Upper lobe of right lung (tissue), 1 donor: ENCODE measurements around the gene RIMBP3C. TPM values are rescaled to one million over a fixed set of nuclear protein-coding genes. Genes with fewer than 3 reads are reported as not detected.
"Not testable (repeated sequence)": the region's sequence is repeated elsewhere in the genome, so short reads cannot be mapped to it uniquely, and the experiment has no call there.

Experiments
- ATAC-seq: fragments of 200-7000 bp; cut with Tn5 transposase; one replicate; pipeline ENCODE4 v1.9.1; 2020; ENCODE audit warnings: mild to moderate bottlenecking, moderate library complexity
- DNase-seq: peaks from one replicate; pipeline ENCODE4 v3.0.0-alpha.2; 2020
- H3K27ac ChIP-seq: fragments of 200-600 bp; one replicate; pipeline ENCODE4 v1.8.0; 2022
- H3K27me3 ChIP-seq: fragments of 200-600 bp; one replicate; pipeline ENCODE4 v1.8.0; 2022; ENCODE audit warnings: mild to moderate bottlenecking
- H3K36me3 ChIP-seq: fragments of 200-600 bp; one replicate; pipeline ENCODE4 v1.8.0; 2022
- H3K4me1 ChIP-seq: fragments of 200-600 bp; one replicate; pipeline ENCODE4 v1.8.0; 2022
- H3K4me3 ChIP-seq: fragments of 200-600 bp; one replicate; pipeline ENCODE4 v1.8.0; 2022; ENCODE audit warnings: mild to moderate bottlenecking
- H3K9me3 ChIP-seq: fragments of 200-600 bp; one replicate; pipeline ENCODE4 v1.8.0; 2022
- intact Hi-C: fragments of 100-400 bp; cut with DNase I; formaldehyde crosslinking; loops from one replicate; pipeline ENCODE4 v1.11.0; 2022
- long read RNA-seq: library from polyadenylated mRNA; unstranded; transcript quantifications from one replicate; pipeline ENCODE4 v2.0.0, GENCODE V29; 2021
- total RNA-seq: library from RNA; stranded (reverse); fragmentation: NEBNext Ultra II Directional; extraction: Animal tissue kit (Norgen Biotek cat#: 25700); gene quantifications from one replicate; pipeline ENCODE4 v1.2.1, GENCODE V29; 2021
- TF ChIP-seq, protein P1 (sequence below): fragments of 200-600 bp; IDR thresholded peaks from one replicate; pipeline ENCODE4 v1.8.0; 2022; ENCODE audit warnings: antibody characterized with exemption
- donor health status: DM: no; HTN: yes; CAD: no; lungs with severe emphysema.

The RIMBP3C gene
- 0.41 TPM for total RNA-seq
- long read RNA-seq: 0 reads

DNA sequence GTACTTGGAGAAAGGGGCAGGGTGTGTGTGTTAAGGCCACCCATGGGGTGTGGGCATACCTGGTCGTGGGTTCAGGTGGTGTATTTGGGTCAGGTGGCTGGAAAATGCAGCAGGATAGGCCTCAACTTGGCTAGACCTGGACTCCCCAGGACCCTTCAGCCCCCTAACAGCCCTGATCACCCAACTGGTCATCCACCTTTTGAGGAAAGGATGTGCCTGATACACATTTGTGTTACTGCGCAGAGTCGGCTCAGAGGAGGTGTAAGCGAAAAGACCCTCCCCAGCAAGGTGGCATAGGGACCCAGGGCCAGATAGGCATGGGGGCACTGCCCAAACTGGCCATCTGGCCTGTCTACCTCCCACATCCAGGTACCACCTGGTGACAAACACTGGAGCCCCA, at the start of gene RIMBP3C:
Gene RIMBP3C (minus strand): TSS at position 101 of the 400 bp plus-strand sequence. CDS start 485 bp downstream, outside the sequence.
- H3K4me3 ChIP-seq, H3K4me1 ChIP-seq, H3K27me3 ChIP-seq, H3K36me3 ChIP-seq, DNase-seq, ATAC-seq, H3K27ac ChIP-seq, intact Hi-C loops, H3K9me3 ChIP-seq: not testable (repeated sequence)

- H3K4me1 ChIP-seq: no peaks in the 10 kb centered on the region
- H3K27ac ChIP-seq: no peak overlapping the region
- H3K9me3 ChIP-seq: no peaks in the 10 kb centered on the region
- peaks cover 30% of the 10 kb centered on the region for H3K36me3 ChIP-seq
- intact Hi-C loops: no loop called here
- no peak overlapping the region for H3K4me3 ChIP-seq
- TF ChIP-seq, protein P1, sequence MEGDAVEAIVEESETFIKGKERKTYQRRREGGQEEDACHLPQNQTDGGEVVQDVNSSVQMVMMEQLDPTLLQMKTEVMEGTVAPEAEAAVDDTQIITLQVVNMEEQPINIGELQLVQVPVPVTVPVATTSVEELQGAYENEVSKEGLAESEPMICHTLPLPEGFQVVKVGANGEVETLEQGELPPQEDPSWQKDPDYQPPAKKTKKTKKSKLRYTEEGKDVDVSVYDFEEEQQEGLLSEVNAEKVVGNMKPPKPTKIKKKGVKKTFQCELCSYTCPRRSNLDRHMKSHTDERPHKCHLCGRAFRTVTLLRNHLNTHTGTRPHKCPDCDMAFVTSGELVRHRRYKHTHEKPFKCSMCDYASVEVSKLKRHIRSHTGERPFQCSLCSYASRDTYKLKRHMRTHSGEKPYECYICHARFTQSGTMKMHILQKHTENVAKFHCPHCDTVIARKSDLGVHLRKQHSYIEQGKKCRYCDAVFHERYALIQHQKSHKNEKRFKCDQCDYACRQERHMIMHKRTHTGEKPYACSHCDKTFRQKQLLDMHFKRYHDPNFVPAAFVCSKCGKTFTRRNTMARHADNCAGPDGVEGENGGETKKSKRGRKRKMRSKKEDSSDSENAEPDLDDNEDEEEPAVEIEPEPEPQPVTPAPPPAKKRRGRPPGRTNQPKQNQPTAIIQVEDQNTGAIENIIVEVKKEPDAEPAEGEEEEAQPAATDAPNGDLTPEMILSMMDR: no peak
- no peaks in the 10 kb centered on the region for H3K27me3 ChIP-seq
- no peak for DNase-seq
- ATAC-seq: no peak
These were observed 48.0 kb upstream of the RIMBP3C start for GRCh38 chr22:21599053-21599893.

DNA sequence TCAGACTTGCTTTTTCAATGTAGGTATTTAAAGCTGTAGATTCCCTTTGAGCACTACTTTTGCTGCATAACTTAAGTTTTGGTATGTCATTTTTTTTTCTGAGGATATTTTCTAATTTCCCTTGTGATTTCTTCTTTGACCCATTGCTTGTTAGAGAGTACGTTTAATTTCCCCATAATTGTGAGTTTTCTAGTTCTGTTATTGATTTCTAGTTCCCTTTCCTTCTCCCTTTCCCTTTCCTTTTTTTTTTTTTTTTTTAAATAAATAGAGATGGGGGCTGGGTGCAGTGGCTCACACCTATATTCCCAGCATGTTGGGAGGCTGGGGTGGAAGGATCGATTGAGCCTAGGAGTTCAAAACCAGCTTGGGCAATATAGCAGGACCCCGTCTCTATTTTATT, 47.0 kb upstream of the RIMBP3C start:
- H3K27ac ChIP-seq: no peak overlapping the region
- no peaks in the 10 kb centered on the region for H3K4me1 ChIP-seq
- H3K27me3 ChIP-seq: no peaks in the 10 kb centered on the region
- H3K4me3 ChIP-seq: no peak overlapping the region
- intact Hi-C loops: no loop called here
- TF ChIP-seq, protein P1: no peak
- peaks cover 40% of the 10 kb centered on the region for H3K36me3 ChIP-seq
- ATAC-seq (no peak), DNase-seq (no peak)
- H3K9me3 ChIP-seq: no peaks in the 10 kb centered on the region

GRCh38 chr22:21596356-21597135, 45.3 kb upstream of the RIMBP3C start:
- H3K27ac ChIP-seq, H3K27me3 ChIP-seq, DNase-seq, intact Hi-C loops, H3K4me1 ChIP-seq, ATAC-seq, H3K4me3 ChIP-seq, H3K9me3 ChIP-seq: not testable (repeated sequence)
- H3K36me3 ChIP-seq: peaks cover 48% of the 10 kb centered on the region

DNA sequence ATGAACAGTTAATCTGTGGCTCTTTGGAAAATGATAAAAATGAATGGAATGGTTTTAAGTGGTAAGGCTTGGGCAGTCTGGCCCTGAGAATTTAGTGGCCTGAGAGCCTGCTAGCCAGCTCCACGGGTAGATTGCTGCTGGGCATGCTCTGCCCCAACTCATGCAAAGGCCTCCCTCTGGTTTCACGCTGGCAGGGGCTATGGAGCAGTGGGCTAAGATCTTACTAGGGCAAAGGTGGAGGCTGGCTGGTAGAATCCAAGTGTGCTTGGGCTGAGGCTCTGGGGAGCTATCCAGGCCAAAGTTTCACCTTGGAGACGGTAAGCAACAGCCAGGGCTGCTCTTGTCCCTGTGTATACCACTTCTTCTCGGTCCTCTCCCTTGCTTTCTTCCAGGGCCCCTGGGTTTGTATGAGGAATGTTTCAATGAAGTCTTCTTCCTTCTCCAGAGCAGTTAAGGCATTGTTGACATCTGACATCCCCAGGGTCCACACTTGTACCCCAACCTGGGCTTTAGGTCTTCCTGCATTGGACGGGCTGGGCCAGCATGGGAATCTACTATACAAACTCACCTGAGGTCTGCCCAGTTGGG, 43.7 kb upstream of the RIMBP3C start:
- Histone ChIP-seq H3K9me3 (no peaks in the 10 kb centered on the region), H3K27ac (no peak overlapping the region), H3K4me3 (no peak overlapping the region), H3K36me3 (peaks cover 48% of the 10 kb centered on the region), H3K4me1 (peaks cover 19% of the 10 kb centered on the region), H3K27me3 (no peaks in the 10 kb centered on the region)
- no peak for ATAC-seq
- TF ChIP-seq, protein P1: no peak
- intact Hi-C loops: no loop called here
- no peak for DNase-seq

GRCh38 chr22:21593406-21594232, 42.4 kb upstream of the RIMBP3C start:
- ATAC-seq: no peak
- DNase-seq: no peak
- intact Hi-C loops: no loop called here
- Histone ChIP-seq H3K9me3 (no peaks in the 10 kb centered on the region), H3K4me3 (no peak overlapping the region), H3K27me3 (no peaks in the 10 kb centered on the region), H3K27ac (no peak overlapping the region), H3K4me1 (peaks cover 25% of the 10 kb centered on the region), H3K36me3 (peaks cover 39% of the 10 kb centered on the region)
- TF ChIP-seq, protein P1: no peak
